CD14-positive monocyte (primary cell): ENCODE measurements around the gene ADAMTSL2. TPM values are rescaled to one million over a fixed set of nuclear protein-coding genes. Genes with fewer than 3 reads are reported as not detected.

Source experiments
- DNase-seq, 3 donors: peaks; one replicate each; pipeline ENCODE4 v3.0.0-alpha.2; 2011 to 2022
- H2AFZ ChIP-seq: 2 replicates; pipeline ENCODE4 v1.6.0; 2012; ENCODE audit warnings: mild to moderate bottlenecking, low read depth, low read length, inconsistent platforms; ENCODE audit not compliant: insufficient read depth, poor library complexity, severe bottlenecking
- H3K27ac ChIP-seq, 2 donors: 1 replicate in 1 of 2; 2 replicates in 1 of 2; pipeline ENCODE4 v1.5.1; 2012 to 2013; ENCODE audit warnings: low read length in 2 of 2, control low read depth in 1 of 2, inconsistent platforms in 1 of 2, low read depth in 1 of 2, mild to moderate bottlenecking in 1 of 2
- H3K27me3 ChIP-seq, 2 donors: one replicate each; pipeline versions ENCODE4 v1.6.0 to v1.6.1; 2011 to 2013; ENCODE audit warnings: low read length in 2 of 2; ENCODE audit not compliant: control insufficient read depth in 2 of 2, insufficient read depth in 2 of 2
- H3K36me3 ChIP-seq, 2 donors: replicated peaks in 1 of 2; 1 replicate in 1 of 2; 2 replicates in 1 of 2; pipeline versions ENCODE4 v1.5.1 to v1.6.1; 2012 to 2013; ENCODE audit warnings: low read length in 2 of 2, control low read depth in 1 of 2, inconsistent platforms in 1 of 2, mild to moderate bottlenecking in 1 of 2; ENCODE audit not compliant: insufficient read depth in 2 of 2, control insufficient read depth in 1 of 2
- H3K4me1 ChIP-seq, 2 donors: 1 replicate in 1 of 2; 2 replicates in 1 of 2; pipeline versions ENCODE4 v1.5.1 to v1.6.1; 2012 to 2013; ENCODE audit warnings: low read length in 2 of 2, control low read depth in 1 of 2, inconsistent platforms in 1 of 2, mild to moderate bottlenecking in 1 of 2, moderate library complexity in 1 of 2; ENCODE audit not compliant: insufficient read depth in 2 of 2, control insufficient read depth in 1 of 2
- H3K4me2 ChIP-seq: replicated peaks from 2 replicates; pipeline ENCODE3; 2012; ENCODE audit warnings: low read length, moderate library complexity, mild to moderate bottlenecking; ENCODE audit not compliant: poor library complexity, severe bottlenecking; ENCODE audit errors: extremely low read depth
- H3K4me3 ChIP-seq, 3 experiments: fragments of 200-600 bp in 1 of 3; sonication (generic) in 1 of 3; replicated peaks in 1 of 3; 1 replicate in 2 of 3; 2 replicates in 1 of 3; pipeline ENCODE4 v1.5.1; 2011 to 2013; ENCODE audit warnings: low read length in 3 of 3, mild to moderate bottlenecking in 3 of 3, control low read depth in 2 of 3, low read depth in 2 of 3, inconsistent platforms in 1 of 3, moderate library complexity in 1 of 3
- H3K79me2 ChIP-seq: 2 replicates; pipeline ENCODE4 v1.6.0; 2012; ENCODE audit warnings: mild to moderate bottlenecking, control low read depth, inconsistent platforms, low read length, moderate library complexity; ENCODE audit not compliant: insufficient read depth
- H3K9ac ChIP-seq: 2 replicates; pipeline ENCODE4 v1.6.0; 2017; ENCODE audit warnings: low read length, mild to moderate bottlenecking; ENCODE audit not compliant: insufficient read depth, poor library complexity, severe bottlenecking
- H3K9me3 ChIP-seq, 2 donors: replicated peaks in 1 of 2; 1 replicate in 1 of 2; 2 replicates in 1 of 2; pipeline versions ENCODE4 v1.5.1 to v1.6.1; 2012 to 2013; ENCODE audit warnings: low read length in 2 of 2, control low read depth in 1 of 2; ENCODE audit not compliant: control insufficient read depth in 1 of 2, insufficient read depth in 1 of 2
- H4K20me1 ChIP-seq: 2 replicates; pipeline ENCODE4 v1.6.0; 2012; ENCODE audit warnings: mild to moderate bottlenecking, low read length, control low read depth, moderate library complexity; ENCODE audit not compliant: insufficient read depth
- H3K27ac Mint-ChIP-seq, 7 donors: one replicate each; pipeline ENCODE4 v1.8.0; 2020; ENCODE audit warnings: mild to moderate bottlenecking in 7 of 7, mixed read lengths in 7 of 7, moderate library complexity in 6 of 7, inconsistent platforms in 2 of 7
- H3K27me3 Mint-ChIP-seq, 3 donors: one replicate each; pipeline ENCODE4 v1.8.0; 2021 to 2022; ENCODE audit warnings: low read depth in 3 of 3, mild to moderate bottlenecking in 3 of 3, mixed read lengths in 3 of 3, moderate library complexity in 3 of 3, inconsistent platforms in 1 of 3
- H3K36me3 Mint-ChIP-seq, 2 donors: one replicate each; pipeline ENCODE4 v1.8.0; 2020; ENCODE audit warnings: mixed read lengths in 2 of 2, inconsistent platforms in 1 of 2, mild to moderate bottlenecking in 1 of 2
- H3K4me1 Mint-ChIP-seq: one replicate; pipeline ENCODE4 v1.8.0; 2020; ENCODE audit warnings: mild to moderate bottlenecking, mixed read lengths
- H3K4me3 Mint-ChIP-seq, 2 donors: one replicate each; pipeline ENCODE4 v1.8.0; 2020; ENCODE audit warnings: mild to moderate bottlenecking in 2 of 2, mixed read lengths in 2 of 2, moderate library complexity in 1 of 2
- H3K9me3 Mint-ChIP-seq, 7 donors: one replicate each; pipeline ENCODE4 v1.8.0; 2020 to 2022; ENCODE audit warnings: mixed read lengths in 7 of 7, mild to moderate bottlenecking in 6 of 7, moderate library complexity in 6 of 7, inconsistent platforms in 2 of 7
- WGBS: methylation state at CpG from one replicate; pipeline ENCODE4 v1.1.5; 2013; ENCODE audit warnings: missing lambda C conversion rate; ENCODE audit not compliant: insufficient coverage; 5-methylcytosine and 5-hydroxymethylcytosine counted together
- intact Hi-C, 2 donors: fragments of 100-400 bp; cut with micrococcal nuclease; formaldehyde crosslinking; loops; one replicate each; pipeline versions ENCODE4 v1.15.0 to v1.15.1; 2023
- polyA plus RNA-seq, 3 donors: library from polyadenylated mRNA; depleted of rRNA in 1 of 3; unstranded in 2 of 3; stranded (reverse) in 1 of 3; fragments of 300-500 nt in 2 of 3; fragments of >200 nt in 1 of 3; fragmentation: Illumina TruSeq in 2 of 3; gene quantifications; 1 replicate in 2 of 3; 2 replicates in 1 of 3; pipeline ENCODE4 v1.2.3, GENCODE V29; 2012 to 2021
- TF ChIP-seq, protein P1 (sequence below): fragments of 200-600 bp; IDR thresholded peaks from one replicate; pipeline ENCODE4 v1.8.0; 2022; ENCODE audit warnings: antibody characterized with exemption, mild to moderate bottlenecking

The ADAMTSL2 gene
- polyA plus RNA-seq, 3 donors: 0.08 TPM; not detected in 2

DNA sequence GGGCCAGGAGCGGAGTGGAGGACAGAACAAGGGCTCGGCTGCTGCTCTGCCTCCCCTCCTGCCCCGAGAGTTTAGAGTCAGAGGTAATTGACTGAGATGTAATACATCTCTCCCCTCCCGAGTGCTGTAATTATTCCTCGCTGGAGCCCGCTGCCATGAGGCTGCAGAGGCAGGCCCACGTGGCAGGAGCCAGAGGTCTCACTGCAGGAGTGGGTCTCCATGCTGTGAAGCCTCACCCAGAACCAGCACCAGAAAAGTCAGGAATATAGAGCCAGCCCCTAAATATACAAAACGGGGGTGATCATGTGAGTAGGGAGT lies 72.2 kb downstream of the ADAMTSL2 start:
- Histone ChIP-seq H3K9ac (no peak overlapping the region), H3K4me3 (no peak overlapping the region), H2AFZ (no peak overlapping the region), H3K4me1 (no peaks in the 10 kb centered on the region), H3K36me3 (no peaks in the 10 kb centered on the region), H3K79me2 (no peaks in the 10 kb centered on the region), H3K4me2 (no peak overlapping the region), H3K27ac (no peak overlapping the region), H4K20me1 (no peaks in the 10 kb centered on the region), H3K9me3 (no peaks in the 10 kb centered on the region), H3K27me3 (peaks cover 0 to 19% of the 10 kb centered on the region in 2 donors)
- no CpG with 5 or more reads among the region's 8 CpGs for WGBS
- TF ChIP-seq, protein P1, sequence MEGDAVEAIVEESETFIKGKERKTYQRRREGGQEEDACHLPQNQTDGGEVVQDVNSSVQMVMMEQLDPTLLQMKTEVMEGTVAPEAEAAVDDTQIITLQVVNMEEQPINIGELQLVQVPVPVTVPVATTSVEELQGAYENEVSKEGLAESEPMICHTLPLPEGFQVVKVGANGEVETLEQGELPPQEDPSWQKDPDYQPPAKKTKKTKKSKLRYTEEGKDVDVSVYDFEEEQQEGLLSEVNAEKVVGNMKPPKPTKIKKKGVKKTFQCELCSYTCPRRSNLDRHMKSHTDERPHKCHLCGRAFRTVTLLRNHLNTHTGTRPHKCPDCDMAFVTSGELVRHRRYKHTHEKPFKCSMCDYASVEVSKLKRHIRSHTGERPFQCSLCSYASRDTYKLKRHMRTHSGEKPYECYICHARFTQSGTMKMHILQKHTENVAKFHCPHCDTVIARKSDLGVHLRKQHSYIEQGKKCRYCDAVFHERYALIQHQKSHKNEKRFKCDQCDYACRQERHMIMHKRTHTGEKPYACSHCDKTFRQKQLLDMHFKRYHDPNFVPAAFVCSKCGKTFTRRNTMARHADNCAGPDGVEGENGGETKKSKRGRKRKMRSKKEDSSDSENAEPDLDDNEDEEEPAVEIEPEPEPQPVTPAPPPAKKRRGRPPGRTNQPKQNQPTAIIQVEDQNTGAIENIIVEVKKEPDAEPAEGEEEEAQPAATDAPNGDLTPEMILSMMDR: no peak
- intact Hi-C loops: no loop called here
- no peaks in the 10 kb centered on the region for H3K4me1 Mint-ChIP-seq
- peaks cover 15 to 42% (median 29%) of the 10 kb centered on the region in 3 donors for H3K27me3 Mint-ChIP-seq
- DNase-seq: no peak
- H3K36me3 Mint-ChIP-seq: no peaks in the 10 kb centered on the region
- no peak overlapping the region for H3K4me3 Mint-ChIP-seq
- H3K27ac Mint-ChIP-seq: no peak overlapping the region
- H3K9me3 Mint-ChIP-seq: peaks cover 0 to 6% (median 0%) of the 10 kb centered on the region in 7 donors

DNA sequence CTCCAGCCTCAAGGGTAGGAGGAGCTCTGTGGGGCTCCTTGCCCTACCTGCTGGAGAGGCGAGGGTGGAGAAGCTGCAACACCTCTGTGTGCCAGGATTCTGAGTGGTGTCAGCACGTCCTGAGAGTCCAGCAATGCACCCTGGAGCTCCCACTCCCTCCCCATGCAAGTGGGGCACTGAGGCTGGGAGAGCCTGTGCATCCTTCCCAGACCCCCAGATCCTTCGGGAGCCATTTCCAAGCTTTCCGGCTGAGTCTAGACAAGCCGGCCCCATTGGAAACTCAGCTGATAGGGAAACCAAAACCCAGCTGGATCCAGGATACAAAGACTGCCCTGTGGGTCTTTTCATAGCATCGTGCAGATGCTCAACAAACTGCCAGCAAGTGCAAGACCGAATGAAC lies 72.9 kb downstream of the ADAMTSL2 start:
- no peak for DNase-seq
- H3K4me2 ChIP-seq: no peak overlapping the region
- no peak overlapping the region for H3K4me3 ChIP-seq
- H4K20me1 ChIP-seq: no peaks in the 10 kb centered on the region
- H3K36me3 ChIP-seq: no peaks in the 10 kb centered on the region
- Mint-ChIP-seq H3K36me3 (no peaks in the 10 kb centered on the region), H3K4me1 (no peaks in the 10 kb centered on the region), H3K27ac (no peak overlapping the region), H3K27me3 (peaks cover 15 to 42% (median 29%) of the 10 kb centered on the region in 3 donors), H3K9me3 (peaks cover 0 to 8% (median 0%) of the 10 kb centered on the region in 7 donors), H3K4me3 (no peak overlapping the region)
- intact Hi-C loops: no loop called here
- no peaks in the 10 kb centered on the region for H3K4me1 ChIP-seq
- no peaks in the 10 kb centered on the region for H3K79me2 ChIP-seq
- no peak overlapping the region for H3K9ac ChIP-seq
- TF ChIP-seq, protein P1: no peak
- H3K27me3 ChIP-seq: peaks cover 0 to 19% of the 10 kb centered on the region in 2 donors
- WGBS: 69% methylated on average over 5 of the region's 7 CpGs
- H3K9me3 ChIP-seq: no peaks in the 10 kb centered on the region
- H2AFZ ChIP-seq: no peak overlapping the region
- no peak overlapping the region for H3K27ac ChIP-seq
